Progenitor cell of endocrine pancreas (in vitro differentiated cells): ENCODE results near the gene TCEAL9. TPM values are rescaled to one million over a fixed set of nuclear protein-coding genes. Genes with fewer than 3 reads are reported as not detected.

ENCODE experiments used
- DNase-seq: peaks from one replicate; pipeline ENCODE4 v3.0.0; 2021; ENCODE audit warnings: low spot score; ENCODE audit not compliant: unreplicated experiment
- H3K27ac Mint-ChIP-seq: 2 replicates; pipeline ENCODE4 v1.8.0; 2021; ENCODE audit warnings: mild to moderate bottlenecking, moderate library complexity, mixed read lengths
- H3K27me3 Mint-ChIP-seq: 2 replicates; pipeline ENCODE4 v1.8.0; 2021; ENCODE audit warnings: mixed read lengths
- H3K36me3 Mint-ChIP-seq: 2 replicates; pipeline ENCODE4 v1.8.0; 2022; ENCODE audit warnings: mixed read lengths; ENCODE audit not compliant: insufficient read depth
- H3K4me1 Mint-ChIP-seq: 2 replicates; pipeline ENCODE4 v1.8.0; 2021; ENCODE audit warnings: low read depth, mixed read lengths
- H3K4me3 Mint-ChIP-seq: 2 replicates; pipeline ENCODE4 v1.8.0; 2021; ENCODE audit warnings: low read depth, mild to moderate bottlenecking, moderate library complexity, mixed read lengths
- H3K9me3 Mint-ChIP-seq: 2 replicates; pipeline ENCODE4 v1.8.0; 2021; ENCODE audit warnings: low read depth, mixed read lengths
- total RNA-seq: library from RNA; stranded (reverse); gene quantifications from 2 replicates; pipeline ENCODE4 v1.2.1, GENCODE V29; 2021
- TF ChIP-seq, protein P1 (sequence below): fragments of 200-600 bp; sonication (generic); IDR thresholded peaks from one replicate; pipeline ENCODE4 v1.5.0; 2021; ENCODE audit warnings: antibody characterized with exemption, mild to moderate bottlenecking; ENCODE audit not compliant: unreplicated experiment

Gene TCEAL9
- total RNA-seq, 1 donor from 2014 or later: 118 TPM

- peaks cover 1% of the 10 kb centered on the region for H3K4me1 Mint-ChIP-seq
- H3K36me3 Mint-ChIP-seq: peaks cover 5% of the 10 kb centered on the region
- no peak overlapping the region for H3K27ac Mint-ChIP-seq
- H3K4me3 Mint-ChIP-seq: peak overlapping the region; percentile 82
- TF ChIP-seq, protein P1, sequence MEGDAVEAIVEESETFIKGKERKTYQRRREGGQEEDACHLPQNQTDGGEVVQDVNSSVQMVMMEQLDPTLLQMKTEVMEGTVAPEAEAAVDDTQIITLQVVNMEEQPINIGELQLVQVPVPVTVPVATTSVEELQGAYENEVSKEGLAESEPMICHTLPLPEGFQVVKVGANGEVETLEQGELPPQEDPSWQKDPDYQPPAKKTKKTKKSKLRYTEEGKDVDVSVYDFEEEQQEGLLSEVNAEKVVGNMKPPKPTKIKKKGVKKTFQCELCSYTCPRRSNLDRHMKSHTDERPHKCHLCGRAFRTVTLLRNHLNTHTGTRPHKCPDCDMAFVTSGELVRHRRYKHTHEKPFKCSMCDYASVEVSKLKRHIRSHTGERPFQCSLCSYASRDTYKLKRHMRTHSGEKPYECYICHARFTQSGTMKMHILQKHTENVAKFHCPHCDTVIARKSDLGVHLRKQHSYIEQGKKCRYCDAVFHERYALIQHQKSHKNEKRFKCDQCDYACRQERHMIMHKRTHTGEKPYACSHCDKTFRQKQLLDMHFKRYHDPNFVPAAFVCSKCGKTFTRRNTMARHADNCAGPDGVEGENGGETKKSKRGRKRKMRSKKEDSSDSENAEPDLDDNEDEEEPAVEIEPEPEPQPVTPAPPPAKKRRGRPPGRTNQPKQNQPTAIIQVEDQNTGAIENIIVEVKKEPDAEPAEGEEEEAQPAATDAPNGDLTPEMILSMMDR: no peak
- DNase-seq: no peak
- H3K9me3 Mint-ChIP-seq: peaks cover 9% of the 10 kb centered on the region
- no peaks in the 10 kb centered on the region for H3K27me3 Mint-ChIP-seq
Measured at GRCh38 chrX:103405009-103405333, 48.7 kb downstream of the TCEAL9 start.

- Mint-ChIP-seq H3K27ac (no peak overlapping the region), H3K9me3 (peaks cover 13% of the 10 kb centered on the region), H3K36me3 (peaks cover 5% of the 10 kb centered on the region), H3K4me1 (peaks cover 1% of the 10 kb centered on the region), H3K4me3 (no peak overlapping the region), H3K27me3 (no peaks in the 10 kb centered on the region)
- TF ChIP-seq, protein P1: no peak
- no peak for DNase-seq
Measured at GRCh38 chrX:103406256-103406655, 50.0 kb downstream of the TCEAL9 start.

DNA sequence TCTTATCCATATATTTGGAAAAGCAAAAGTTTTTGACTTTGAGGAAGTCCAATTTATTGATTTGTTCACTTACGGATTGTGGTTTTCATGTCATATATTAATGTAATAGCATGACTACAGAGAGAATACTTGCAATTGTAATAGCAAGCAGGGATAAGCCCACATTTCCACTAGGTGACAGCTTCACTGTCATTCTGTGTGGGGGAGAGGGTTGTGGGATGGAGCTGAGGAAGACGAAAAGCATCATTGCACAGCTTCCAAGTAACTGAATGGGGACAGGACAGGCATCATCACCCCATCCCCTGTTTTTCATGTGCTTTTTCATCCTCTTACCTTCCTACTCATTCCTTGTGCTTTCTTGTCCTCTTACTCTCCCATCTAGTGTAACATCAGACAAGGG lies 51.5 kb downstream of the TCEAL9 start:
- TF ChIP-seq, protein P1: no peak
- Mint-ChIP-seq H3K9me3 (peaks cover 16% of the 10 kb centered on the region), H3K27me3 (no peaks in the 10 kb centered on the region), H3K36me3 (peaks cover 5% of the 10 kb centered on the region), H3K4me1 (peaks cover 1% of the 10 kb centered on the region), H3K4me3 (no peak overlapping the region), H3K27ac (no peak overlapping the region)
- DNase-seq: no peak

Other genes with a start within 250 kb of the TCEAL9 start
- gene BEX4, start 141.4 kb upstream of the TCEAL9 start, total RNA-seq: 68.1 and 74.9 TPM in 2 replicates
- gene TCEAL8, start 101.4 kb upstream of the TCEAL9 start, total RNA-seq: 65.1 and 71.0 TPM in 2 replicates
- gene TCEAL5, start 79.8 kb upstream of the TCEAL9 start, total RNA-seq: not detected in 2 replicates
- gene BEX2, start 45.5 kb upstream of the TCEAL9 start, total RNA-seq: 36.0 and 42.0 TPM in 2 replicates
- 4.9 and 5.1 TPM in 2 replicates for gene TCEAL7, start 26.3 kb upstream of the TCEAL9 start, total RNA-seq
- gene BEX3, start 20.0 kb downstream of the TCEAL9 start, total RNA-seq: 408 and 425 TPM in 2 replicates
- 0.89 and 0.98 TPM in 2 replicates for gene RAB40A, start 163.0 kb downstream of the TCEAL9 start, total RNA-seq
- 67.4 and 72.3 TPM in 2 replicates for gene TCEAL4, start 229.0 kb downstream of the TCEAL9 start, total RNA-seq